ENCODE data around the gene FKBP3. TPM values are rescaled to one million over a fixed set of nuclear protein-coding genes. Genes with fewer than 3 reads are reported as not detected.

FKBP3 gene
- total RNA-seq, 2 experiments from 2014 or later = 22.4 to 41.1 TPM

DNA sequence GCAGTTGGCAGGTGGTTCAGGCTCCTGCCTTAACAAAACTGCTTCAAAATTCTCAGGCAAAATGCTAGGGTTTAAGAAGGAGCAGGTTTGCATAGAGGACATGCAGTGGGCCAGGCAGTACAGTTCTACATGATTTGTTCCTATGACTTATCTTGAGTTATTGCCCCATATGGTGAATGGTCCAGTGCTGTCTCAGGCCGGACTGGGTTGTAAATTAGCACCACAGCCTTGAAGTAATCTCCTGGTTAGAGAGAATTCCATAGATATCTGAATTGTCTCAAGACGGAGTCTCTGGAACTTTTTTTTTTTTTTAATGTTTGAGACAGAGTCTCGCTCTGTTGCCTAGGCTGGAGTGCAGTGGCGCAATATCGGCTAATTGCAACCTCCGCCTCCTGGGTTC lies 62.2 kb downstream of the FKBP3 start:
- Histone ChIP-seq H3K4me3 (ENCODE audit: low read depth, low read length, poor library complexity, severe bottlenecking) (no peak overlapping the region), H3K79me2 (ENCODE audit: insufficient read depth, low read depth, low read length) (no peaks in the 10 kb centered on the region), H3K9me3 (ENCODE audit: low read length) (no peaks in the 10 kb centered on the region), H3K4me1 (ENCODE audit: insufficient read depth, low read length, poor library complexity, severe bottlenecking) (no peaks in the 10 kb centered on the region), H3K27ac (ENCODE audit: low read depth, low read length, poor library complexity, severe bottlenecking) (no peak overlapping the region), H4K20me1 (ENCODE audit: insufficient read depth, low read length) (no peaks in the 10 kb centered on the region), H3K9me2 (ENCODE audit: insufficient read depth, low read length) (no peaks in the 10 kb centered on the region), H3K36me3 (ENCODE audit: insufficient read depth, low read length) (peaks cover 35% of the 10 kb centered on the region), H2AFZ (ENCODE audit: low read length) (no peak overlapping the region), H3K4me2 (ENCODE audit: low read length) (no peak overlapping the region)
- no peak for DNase-seq (ENCODE audit: low spot score)
- ChIA-PET CTCF (ENCODE audit: unreplicated experiment) (no interaction called here), POLR2A (interaction anchor here (1.1 kb wide), 1 partner anchor 11 kb away, joined by 5 read pairs; no protein-coding TSS in a partner anchor)
- BruUV-seq (replicated peaks) = no TSS peak
- intact Hi-C loops (cut with micrococcal nuclease; ENCODE audit: unreplicated experiment) = no loop called here
- TF ChIP-seq, protein P1, sequence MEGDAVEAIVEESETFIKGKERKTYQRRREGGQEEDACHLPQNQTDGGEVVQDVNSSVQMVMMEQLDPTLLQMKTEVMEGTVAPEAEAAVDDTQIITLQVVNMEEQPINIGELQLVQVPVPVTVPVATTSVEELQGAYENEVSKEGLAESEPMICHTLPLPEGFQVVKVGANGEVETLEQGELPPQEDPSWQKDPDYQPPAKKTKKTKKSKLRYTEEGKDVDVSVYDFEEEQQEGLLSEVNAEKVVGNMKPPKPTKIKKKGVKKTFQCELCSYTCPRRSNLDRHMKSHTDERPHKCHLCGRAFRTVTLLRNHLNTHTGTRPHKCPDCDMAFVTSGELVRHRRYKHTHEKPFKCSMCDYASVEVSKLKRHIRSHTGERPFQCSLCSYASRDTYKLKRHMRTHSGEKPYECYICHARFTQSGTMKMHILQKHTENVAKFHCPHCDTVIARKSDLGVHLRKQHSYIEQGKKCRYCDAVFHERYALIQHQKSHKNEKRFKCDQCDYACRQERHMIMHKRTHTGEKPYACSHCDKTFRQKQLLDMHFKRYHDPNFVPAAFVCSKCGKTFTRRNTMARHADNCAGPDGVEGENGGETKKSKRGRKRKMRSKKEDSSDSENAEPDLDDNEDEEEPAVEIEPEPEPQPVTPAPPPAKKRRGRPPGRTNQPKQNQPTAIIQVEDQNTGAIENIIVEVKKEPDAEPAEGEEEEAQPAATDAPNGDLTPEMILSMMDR (conservative IDR thresholded peaks at IDR 0.05; ENCODE audit: low read length) = no peak
- TF ChIP-seq EZH2phosphoT487 (IDR thresholded peaks at IDR 0.05; ENCODE audit: borderline replicate concordance, low read depth, low read length) = no peak

DNA sequence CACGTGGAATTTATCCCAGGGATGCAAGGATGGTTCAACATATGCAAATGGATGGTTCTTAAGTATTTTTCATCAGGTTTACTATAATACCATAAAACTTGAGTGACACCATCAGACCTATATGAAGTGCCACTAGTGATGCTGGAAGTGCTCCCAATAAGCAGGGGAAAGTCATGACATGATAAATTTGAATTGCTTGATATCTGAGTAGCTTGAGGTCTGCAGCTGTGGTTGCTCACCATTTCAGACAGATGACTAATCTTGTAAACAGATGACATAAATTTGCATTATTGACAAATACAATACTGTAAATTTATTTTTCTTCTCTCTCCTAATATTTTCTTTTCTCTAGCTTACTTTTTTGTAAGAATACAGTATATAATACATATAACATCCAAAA lies 64.1 kb downstream of the FKBP3 start:
- Histone ChIP-seq H3K27ac (ENCODE audit: low read depth, low read length, poor library complexity, severe bottlenecking) (no peak overlapping the region), H3K79me2 (ENCODE audit: insufficient read depth, low read depth, low read length) (no peaks in the 10 kb centered on the region), H3K9me2 (ENCODE audit: insufficient read depth, low read length) (no peaks in the 10 kb centered on the region), H2AFZ (ENCODE audit: low read length) (no peak overlapping the region), H3K4me3 (ENCODE audit: low read depth, low read length, poor library complexity, severe bottlenecking) (no peak overlapping the region), H4K20me1 (ENCODE audit: insufficient read depth, low read length) (no peaks in the 10 kb centered on the region), H3K4me1 (ENCODE audit: insufficient read depth, low read length, poor library complexity, severe bottlenecking) (no peaks in the 10 kb centered on the region), H3K9me3 (ENCODE audit: low read length) (no peaks in the 10 kb centered on the region), H3K36me3 (ENCODE audit: insufficient read depth, low read length) (peaks cover 43% of the 10 kb centered on the region), H3K4me2 (ENCODE audit: low read length) (no peak overlapping the region)
- ChIA-PET CTCF (ENCODE audit: unreplicated experiment) (no interaction called here), POLR2A (interaction anchor here (0.6 to 0.9 kb wide), 2 partner anchors 13 to 26 kb away, joined by 3 to 9 read pairs; no protein-coding TSS in a partner anchor)
- no peak for DNase-seq (ENCODE audit: low spot score)
- TF ChIP-seq, protein P1 (conservative IDR thresholded peaks at IDR 0.05; ENCODE audit: low read length) = no peak
- TF ChIP-seq EZH2phosphoT487 (IDR thresholded peaks at IDR 0.05; ENCODE audit: borderline replicate concordance, low read depth, low read length) = no peak
- no TSS peak for BruUV-seq (replicated peaks)
- intact Hi-C loops (cut with micrococcal nuclease; ENCODE audit: unreplicated experiment) = no loop called here

- Histone ChIP-seq H3K9me2 (ENCODE audit: insufficient read depth, low read length) (no peaks in the 10 kb centered on the region), H3K79me2 (ENCODE audit: insufficient read depth, low read depth, low read length) (no peaks in the 10 kb centered on the region), H3K9me3 (ENCODE audit: low read length) (no peaks in the 10 kb centered on the region), H3K4me3 (ENCODE audit: low read depth, low read length, poor library complexity, severe bottlenecking) (no peak overlapping the region), H4K20me1 (ENCODE audit: insufficient read depth, low read length) (no peaks in the 10 kb centered on the region), H3K4me1 (ENCODE audit: insufficient read depth, low read length, poor library complexity, severe bottlenecking) (no peaks in the 10 kb centered on the region), H3K36me3 (ENCODE audit: insufficient read depth, low read length) (peaks cover 37% of the 10 kb centered on the region), H2AFZ (ENCODE audit: low read length) (no peak overlapping the region), H3K27ac (ENCODE audit: low read depth, low read length, poor library complexity, severe bottlenecking) (no peak overlapping the region), H3K4me2 (ENCODE audit: low read length) (no peak overlapping the region)
- intact Hi-C loops (cut with micrococcal nuclease; ENCODE audit: unreplicated experiment) = no loop called here
- no TSS peak for BruUV-seq (replicated peaks)
- POLR2A ChIA-PET = interaction anchor here (0.6 to 1.4 kb wide), 2 partner anchors 171 to 279 kb away, joined by 3 to 5 read pairs; a partner anchor contains a TSS
- no peak for DNase-seq (ENCODE audit: low spot score)
- CTCF ChIA-PET (ENCODE audit: unreplicated experiment) = no interaction called here
- TF ChIP-seq, protein P1 (conservative IDR thresholded peaks at IDR 0.05; ENCODE audit: low read length) = no peak
- no peak for TF ChIP-seq EZH2phosphoT487 (IDR thresholded peaks at IDR 0.05; ENCODE audit: borderline replicate concordance, low read depth, low read length)
Observed at GRCh38 chr14:45068396-45068795, 65.9 kb downstream of the FKBP3 start.

Measured in OCI-LY7 (cell line).